Mesothelial cell of epicardium (in vitro differentiated cells): ENCODE measurements around the gene TYK2. TPM values are rescaled to one million over a fixed set of nuclear protein-coding genes. Genes with fewer than 3 reads are reported as not detected.

Source experiments
- microRNA-seq: library from miRNA; unstranded; fragments of <30 nt; microRNA quantifications from one replicate; pipeline ENCODE4 v1.2.0, GENCODE V29; 2021; ENCODE audit warnings: inconsistent platforms, mixed read lengths
- total RNA-seq: library from RNA; stranded (reverse); gene quantifications from 3 replicates; pipeline ENCODE4 v1.2.1, GENCODE V29; 2021

The TYK2 gene
- total RNA-seq, 1 donor from 2014 or later, result 142 TPM

Small RNA genes lying within 50 kb of the gene (microRNA-seq; reads per million reads assigned to microRNA genes)
- not detected for gene MIR1181

Other genes with a start within 250 kb of the TYK2 start
- gene DNMT1, start 185.6 kb downstream of the TYK2 start, total RNA-seq, result 110 to 115 TPM (median 112 TPM) in 3 replicates
- gene S1PR2, start 149.2 kb downstream of the TYK2 start, total RNA-seq, result 34.6 to 36.9 TPM (median 34.9 TPM) in 3 replicates
- 54.1 to 57.4 TPM (median 54.4 TPM) in 3 replicates for gene MRPL4, start 128.4 kb downstream of the TYK2 start, total RNA-seq
- 9.0 to 11.6 TPM (median 9.6 TPM) in 3 replicates for gene ICAM1, start 109.5 kb downstream of the TYK2 start, total RNA-seq
- 2.0 to 2.6 TPM (median 2.4 TPM) in 3 replicates for gene ICAM4, start 93.6 kb downstream of the TYK2 start, total RNA-seq
- gene ICAM5, start 90.6 kb downstream of the TYK2 start, total RNA-seq, result 3.3 to 5.7 TPM (median 4.9 TPM) in 3 replicates
- gene ZGLP1, start 70.8 kb downstream of the TYK2 start, total RNA-seq, result 12.8 to 14.9 TPM (median 13.5 TPM) in 3 replicates
- 17.9 to 20.9 TPM (median 18.6 TPM) in 3 replicates for gene FDX2, start 64.6 kb downstream of the TYK2 start, total RNA-seq
- 51.1 to 55.7 TPM (median 52.4 TPM) in 3 replicates for gene RAVER1, start 47.0 kb downstream of the TYK2 start, total RNA-seq
- gene ICAM3, start 40.9 kb downstream of the TYK2 start, total RNA-seq, result 2.0 to 2.7 TPM (median 2.3 TPM) in 3 replicates
- 153 to 160 TPM (median 159 TPM) in 3 replicates for gene CDC37, start 23.0 kb upstream of the TYK2 start, total RNA-seq
- gene PDE4A, start 40.0 kb upstream of the TYK2 start, total RNA-seq, result 2.9 to 3.1 TPM (median 3.0 TPM) in 3 replicates
- 61.2 to 71.0 TPM (median 69.5 TPM) in 3 replicates for gene KEAP1, start 122.8 kb upstream of the TYK2 start, total RNA-seq
- gene S1PR5, start 136.9 kb upstream of the TYK2 start, total RNA-seq, result 2.2 to 2.4 TPM (median 2.4 TPM) in 3 replicates
- 31.9 to 37.3 TPM (median 33.1 TPM) in 3 replicates for gene ATG4D, start 163.3 kb upstream of the TYK2 start, total RNA-seq
- gene KRI1, start 185.4 kb upstream of the TYK2 start, total RNA-seq, result 27.4 to 31.2 TPM (median 30.6 TPM) in 3 replicates
- gene CDKN2D, start 188.4 kb upstream of the TYK2 start, total RNA-seq, result 2.6 to 3.1 TPM (median 2.7 TPM) in 3 replicates
- gene AP1M2, start 206.7 kb upstream of the TYK2 start, total RNA-seq, result 25.9 to 32.5 TPM (median 32.1 TPM) in 3 replicates
- gene SLC44A2, start 245.0 kb upstream of the TYK2 start, total RNA-seq, result 340 to 349 TPM (median 342 TPM) in 3 replicates